ENCODE results near the gene LIN28A. TPM values are rescaled to one million over a fixed set of nuclear protein-coding genes. Genes with fewer than 3 reads are reported as not detected.

The LIN28A gene
- total RNA-seq, 1 donor from 2014 or later = 1.4 TPM

GRCh38 chr1:26434161-26434752 lies 23.6 kb downstream of the LIN28A start:
- no peak for DNase-seq (ENCODE audit: low spot score)

GRCh38 chr1:26438041-26438440 lies 27.4 kb downstream of the LIN28A start:
- no peak for DNase-seq (ENCODE audit: low spot score)

GRCh38 chr1:26440259-26440658 lies 29.6 kb downstream of the LIN28A start:
- DNase-seq (ENCODE audit: low spot score) = no peak

GRCh38 chr1:26449868-26450267 lies 39.3 kb downstream of the LIN28A start:
- DNase-seq (ENCODE audit: low spot score) = no peak

DNA sequence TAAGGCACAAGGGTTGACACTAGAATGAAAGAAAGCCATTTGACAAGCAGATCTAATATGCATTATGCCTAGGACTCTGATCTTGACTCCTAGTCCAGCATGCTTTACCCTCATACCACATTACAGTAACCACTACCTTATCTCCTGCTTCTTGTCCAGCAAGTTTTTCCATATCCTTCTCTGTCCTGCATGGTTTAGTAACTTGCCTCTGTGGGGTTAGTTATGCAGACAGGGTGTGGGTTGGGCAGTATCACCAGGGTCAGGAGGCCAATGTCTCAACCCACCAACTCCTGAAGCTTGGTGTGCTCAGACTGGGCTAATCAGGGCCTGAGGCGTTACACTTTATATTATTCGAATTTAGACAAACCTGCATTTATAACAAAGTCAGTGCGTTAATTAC lies 40.3 kb downstream of the LIN28A start:
- no peak for DNase-seq (ENCODE audit: low spot score)

GRCh38 chr1:26452459-26453183 lies 42.0 kb downstream of the LIN28A start:
- no peak for DNase-seq (ENCODE audit: low spot score)

DNA sequence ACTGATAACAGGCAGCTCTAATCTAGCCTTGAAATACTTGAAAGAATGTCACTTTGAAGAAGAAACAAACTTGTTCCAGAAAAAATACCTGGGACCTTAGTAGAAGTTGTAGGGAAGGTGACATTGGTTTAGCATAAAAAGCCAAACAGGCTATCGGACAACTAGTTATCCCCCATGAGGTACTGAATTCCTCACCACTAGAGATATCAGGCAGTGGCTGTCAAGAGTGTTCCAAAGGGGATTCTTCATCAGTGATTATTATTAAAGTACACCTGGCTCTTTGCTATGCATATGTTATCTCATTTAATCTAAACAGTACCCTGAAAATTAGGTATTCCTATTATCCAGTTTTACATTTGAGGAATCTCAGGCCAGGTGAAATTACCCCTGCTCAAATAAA lies 48.5 kb downstream of the LIN28A start:
- DNase-seq (ENCODE audit: low spot score) = no peak

GRCh38 chr1:26459573-26460031 lies 49.0 kb downstream of the LIN28A start:
- no peak for DNase-seq (ENCODE audit: low spot score)

DNA sequence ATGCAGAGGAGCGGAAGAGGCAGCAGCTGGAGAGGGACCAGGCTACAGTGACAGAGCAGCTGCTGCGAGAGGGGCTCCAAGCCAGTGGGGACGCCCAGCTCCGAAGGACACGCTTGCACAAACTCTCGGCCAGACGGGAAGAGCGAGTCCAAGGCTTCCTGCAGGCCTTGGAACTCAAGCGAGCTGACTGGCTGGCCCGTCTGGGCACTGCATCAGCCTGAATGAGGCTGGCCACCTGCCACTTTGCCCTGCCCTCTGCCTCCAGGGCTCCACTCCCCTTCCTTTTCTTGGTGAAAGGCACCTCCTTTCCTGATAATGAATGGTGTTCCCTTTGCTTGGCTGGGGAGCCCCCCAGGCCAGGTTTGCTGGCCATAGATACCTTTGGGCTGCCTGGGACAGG lies 58.3 kb downstream of the LIN28A start:
- no peak for DNase-seq (ENCODE audit: low spot score)

GRCh38 chr1:26469558-26469957 lies 58.9 kb downstream of the LIN28A start:
- no peak for DNase-seq (ENCODE audit: low spot score)

- DNase-seq (ENCODE audit: low spot score) = no peak
Observed at GRCh38 chr1:26470878-26471497, 60.4 kb downstream of the LIN28A start.

DNA sequence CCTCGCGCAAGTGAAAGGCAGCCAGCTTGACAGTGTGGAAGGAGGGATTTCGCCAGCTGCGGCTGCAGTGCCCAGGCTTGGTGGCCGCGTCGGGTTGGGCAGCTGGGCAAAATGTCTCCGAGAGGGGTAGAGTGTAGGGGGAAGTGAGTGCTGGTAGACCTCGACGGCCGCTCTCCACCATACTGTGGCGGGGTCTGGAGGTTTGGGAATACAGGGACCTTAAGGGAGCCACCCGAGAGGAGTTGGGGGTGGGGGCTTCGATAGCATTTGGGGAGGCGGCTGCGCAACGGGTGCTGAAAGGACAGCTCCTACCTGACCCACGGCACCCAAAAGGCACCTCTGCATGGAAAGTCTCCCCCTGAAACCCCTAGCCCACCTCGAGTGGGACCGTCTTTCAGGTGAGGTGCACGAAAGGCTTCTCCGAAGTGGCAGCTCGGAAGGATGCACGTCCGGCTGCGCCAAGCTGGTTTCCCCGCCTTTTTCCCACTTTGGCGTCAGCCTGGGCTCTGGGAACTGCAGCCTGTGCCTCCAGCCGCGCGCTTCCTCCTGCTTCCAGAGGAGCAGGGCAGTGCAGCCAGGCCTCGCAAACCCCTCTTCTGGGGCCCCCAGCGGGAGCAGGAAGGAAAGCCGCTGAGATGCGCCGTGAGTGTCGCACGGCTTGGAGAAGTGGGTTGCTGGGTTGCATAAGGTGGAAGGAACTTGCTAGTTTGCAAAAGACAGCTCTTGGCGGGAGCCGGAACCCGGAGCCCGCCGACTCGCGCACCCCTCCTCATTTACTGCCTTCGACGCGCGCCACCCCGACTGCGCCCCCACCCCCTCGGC lies 61.1 kb downstream of the LIN28A start:
- peak; percentile 90 for DNase-seq (ENCODE audit: low spot score)

GRCh38 chr1:26472320-26472900 lies 61.8 kb downstream of the LIN28A start, which contains the start of gene HMGN2:
TSS of gene HMGN2 (plus strand) at chr1:26472440. CDS start at chr1:26472613, 173 bp downstream.
- DNase-seq (ENCODE audit: low spot score) = peak; percentile 95

GRCh38 chr1:26472901-26473845 lies 62.6 kb downstream of the LIN28A start:
- DNase-seq (ENCODE audit: low spot score) = peak; percentile 96

- no peak for DNase-seq (ENCODE audit: low spot score)
Observed at GRCh38 chr1:26474818-26475217, 64.2 kb downstream of the LIN28A start.

GRCh38 chr1:26475989-26476388 lies 65.4 kb downstream of the LIN28A start:
- no peak for DNase-seq (ENCODE audit: low spot score)

- DNase-seq (ENCODE audit: low spot score) = no peak
Observed at GRCh38 chr1:26476958-26477357, 66.3 kb downstream of the LIN28A start.

GRCh38 chr1:26477446-26478152 lies 67.0 kb downstream of the LIN28A start:
- no peak for DNase-seq (ENCODE audit: low spot score)

- no peak for DNase-seq (ENCODE audit: low spot score)
Observed at GRCh38 chr1:26478159-26478558, 67.5 kb downstream of the LIN28A start.

GRCh38 chr1:26478988-26479387 lies 68.4 kb downstream of the LIN28A start:
- DNase-seq (ENCODE audit: low spot score) = no peak

All from umbilical cord (tissue), 2 donors.